Stimulated activated CD8-positive, alpha-beta memory T cell treated with anti-CD3 and anti-CD28 coated beads, Interleukin-2, amount 100 ng/mL, for 1 hour (primary cell): ENCODE results near the gene OGFOD2.
"Not testable (repeated sequence)": the region's sequence is repeated elsewhere in the genome, so short reads cannot be mapped to it uniquely, and the experiment has no call there.

ENCODE experiments used
- DNase-seq, 2 donors: peaks; one replicate each; pipeline ENCODE4 v3.0.0-alpha.2; 2020; ENCODE audit warnings: low read depth in 2 of 2

OGFOD2 gene

GRCh38 chr12:122974892-122975789, at the start of gene OGFOD2:
TSS of gene OGFOD2 (plus strand) at chr12:122975244. CDS start at chr12:122975252, 8 bp downstream.
- peak; percentile 80 to 87 for DNase-seq

GRCh38 chr12:122927756-122928403, 47.2 kb upstream of the OGFOD2 start:
- no peak for DNase-seq

- DNase-seq = no peak
These were observed 46.5 kb upstream of the OGFOD2 start for GRCh38 chr12:122928404-122929147.

GRCh38 chr12:122929148-122929538, 45.9 kb upstream of the OGFOD2 start:
- DNase-seq = no peak

- no peak for DNase-seq
These were observed 45.2 kb upstream of the OGFOD2 start for GRCh38 chr12:122929812-122930211.

GRCh38 chr12:122932207-122932606, 42.8 kb upstream of the OGFOD2 start:
- DNase-seq = no peak

GRCh38 chr12:122934722-122935121, 40.3 kb upstream of the OGFOD2 start:
- DNase-seq = no peak

- DNase-seq = no peak
These were observed 39.7 kb upstream of the OGFOD2 start for GRCh38 chr12:122935318-122935717.

GRCh38 chr12:122937622-122938091, 37.4 kb upstream of the OGFOD2 start:
- DNase-seq = no peak

GRCh38 chr12:122939125-122939524, 35.9 kb upstream of the OGFOD2 start:
- no peak for DNase-seq

GRCh38 chr12:122941351-122941750, 33.7 kb upstream of the OGFOD2 start:
- not testable (repeated sequence) for DNase-seq

- DNase-seq = no peak
These were observed 32.4 kb upstream of the OGFOD2 start for GRCh38 chr12:122942637-122943036.

- DNase-seq = no peak
These were observed 31.8 kb upstream of the OGFOD2 start for GRCh38 chr12:122943196-122943595.

- no peak for DNase-seq
These were observed 30.1 kb upstream of the OGFOD2 start for GRCh38 chr12:122944605-122945592.

GRCh38 chr12:122946690-122947341, 28.2 kb upstream of the OGFOD2 start:
- peak; percentile 50 to 62 for DNase-seq

GRCh38 chr12:122947352-122947792, 27.7 kb upstream of the OGFOD2 start:
- DNase-seq = no peak

GRCh38 chr12:122948605-122949004, 26.4 kb upstream of the OGFOD2 start:
- no peak for DNase-seq

GRCh38 chr12:122949405-122949804, 25.6 kb upstream of the OGFOD2 start:
- DNase-seq = no peak

GRCh38 chr12:122949816-122950675, 25.0 kb upstream of the OGFOD2 start:
- no peak for DNase-seq
